ENCODE measurements around the gene ROBO1. TPM values are rescaled to one million over a fixed set of nuclear protein-coding genes. Genes with fewer than 3 reads are reported as not detected.
A peak's percentile ranks its signal among the peaks of the same experiment; 100 is the strongest.

The ROBO1 gene
- total RNA-seq, 1 donor from 2014 or later = 20.8 TPM

DNA sequence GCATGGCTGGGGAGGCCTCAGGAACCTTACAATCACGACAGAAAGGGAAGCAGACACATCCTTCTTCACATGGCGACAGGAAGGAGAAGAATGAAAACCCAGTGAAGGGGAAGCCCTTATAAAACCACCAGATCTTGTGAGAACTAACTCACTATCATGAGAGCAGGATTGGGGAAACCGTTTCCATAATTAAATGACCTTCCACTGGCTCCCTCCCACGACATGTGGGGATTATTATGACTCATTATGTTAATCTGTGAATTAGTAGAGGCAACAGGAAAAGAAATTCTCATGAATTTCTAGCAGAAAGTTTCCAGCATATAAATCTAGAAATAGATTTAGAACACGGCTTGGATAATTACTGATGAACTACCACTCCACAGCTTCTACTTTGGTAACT lies 937.3 kb downstream of the ROBO1 start:
- no peak for DNase-seq (ENCODE audit: low read depth)
- H3K27me3 ChIP-seq (ENCODE audit: control insufficient read depth, insufficient read depth, low read length) = no peaks in the 10 kb centered on the region
- no peak overlapping the region for H3K4me3 ChIP-seq (ENCODE audit: low read depth, low read length)
- no peak for FAIRE-seq
- TF ChIP-seq, protein P1, sequence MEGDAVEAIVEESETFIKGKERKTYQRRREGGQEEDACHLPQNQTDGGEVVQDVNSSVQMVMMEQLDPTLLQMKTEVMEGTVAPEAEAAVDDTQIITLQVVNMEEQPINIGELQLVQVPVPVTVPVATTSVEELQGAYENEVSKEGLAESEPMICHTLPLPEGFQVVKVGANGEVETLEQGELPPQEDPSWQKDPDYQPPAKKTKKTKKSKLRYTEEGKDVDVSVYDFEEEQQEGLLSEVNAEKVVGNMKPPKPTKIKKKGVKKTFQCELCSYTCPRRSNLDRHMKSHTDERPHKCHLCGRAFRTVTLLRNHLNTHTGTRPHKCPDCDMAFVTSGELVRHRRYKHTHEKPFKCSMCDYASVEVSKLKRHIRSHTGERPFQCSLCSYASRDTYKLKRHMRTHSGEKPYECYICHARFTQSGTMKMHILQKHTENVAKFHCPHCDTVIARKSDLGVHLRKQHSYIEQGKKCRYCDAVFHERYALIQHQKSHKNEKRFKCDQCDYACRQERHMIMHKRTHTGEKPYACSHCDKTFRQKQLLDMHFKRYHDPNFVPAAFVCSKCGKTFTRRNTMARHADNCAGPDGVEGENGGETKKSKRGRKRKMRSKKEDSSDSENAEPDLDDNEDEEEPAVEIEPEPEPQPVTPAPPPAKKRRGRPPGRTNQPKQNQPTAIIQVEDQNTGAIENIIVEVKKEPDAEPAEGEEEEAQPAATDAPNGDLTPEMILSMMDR (IDR thresholded peaks at IDR 0.05; ENCODE audit: insufficient read depth, low read length, severe bottlenecking) = no peak
- H3K36me3 ChIP-seq (ENCODE audit: control insufficient read depth, insufficient read depth, low read length) = no peaks in the 10 kb centered on the region

DNA sequence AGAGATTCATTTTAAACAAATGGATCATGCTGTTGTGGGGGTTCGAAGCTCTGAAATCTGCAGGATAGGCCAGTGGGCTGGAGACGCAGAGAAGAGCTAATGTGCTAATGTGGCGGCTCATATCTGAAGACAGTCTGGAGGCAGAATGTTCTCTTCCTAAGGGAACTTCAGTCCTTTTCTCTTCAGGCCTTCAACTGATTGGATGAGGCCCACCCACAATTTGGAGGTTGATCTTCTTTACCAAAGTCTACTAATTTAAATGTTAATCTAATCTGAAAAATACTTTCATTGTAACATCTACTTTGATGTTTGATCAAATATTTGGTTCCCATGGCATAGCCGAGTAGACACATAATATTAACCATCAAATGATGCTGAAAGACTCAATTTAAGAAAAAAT lies 940.2 kb downstream of the ROBO1 start:
- TF ChIP-seq, protein P1 (IDR thresholded peaks at IDR 0.05; ENCODE audit: insufficient read depth, low read length, severe bottlenecking) = no peak
- Histone ChIP-seq H3K27me3 (ENCODE audit: control insufficient read depth, insufficient read depth, low read length) (no peaks in the 10 kb centered on the region), H3K36me3 (ENCODE audit: control insufficient read depth, insufficient read depth, low read length) (no peaks in the 10 kb centered on the region), H3K4me3 (ENCODE audit: low read depth, low read length) (no peak overlapping the region)
- DNase-seq (ENCODE audit: low read depth) (no peak), FAIRE-seq (no peak)

DNA sequence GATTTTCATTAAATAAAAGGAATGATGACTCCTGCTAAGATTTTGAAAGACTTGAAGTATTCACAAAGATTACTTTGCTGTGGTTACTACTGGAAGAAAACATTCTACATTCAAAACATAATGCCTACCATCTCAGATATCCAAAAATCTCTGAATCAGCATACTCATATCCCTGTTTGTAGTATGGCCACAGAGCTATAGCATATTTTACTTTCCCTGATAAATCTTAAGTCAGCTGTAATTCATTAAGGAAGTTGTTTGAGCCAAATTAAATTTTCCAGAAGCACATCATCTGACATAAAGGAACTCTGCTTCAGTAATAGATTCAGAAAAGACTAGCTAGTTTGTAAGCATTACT lies 942.0 kb downstream of the ROBO1 start:
- Histone ChIP-seq H3K27me3 (ENCODE audit: control insufficient read depth, insufficient read depth, low read length) (no peaks in the 10 kb centered on the region), H3K4me3 (ENCODE audit: low read depth, low read length) (no peak overlapping the region), H3K36me3 (ENCODE audit: control insufficient read depth, insufficient read depth, low read length) (no peaks in the 10 kb centered on the region)
- TF ChIP-seq, protein P1 (IDR thresholded peaks at IDR 0.05; ENCODE audit: insufficient read depth, low read length, severe bottlenecking) = no peak
- FAIRE-seq (no peak), DNase-seq (ENCODE audit: low read depth) (no peak)

DNA sequence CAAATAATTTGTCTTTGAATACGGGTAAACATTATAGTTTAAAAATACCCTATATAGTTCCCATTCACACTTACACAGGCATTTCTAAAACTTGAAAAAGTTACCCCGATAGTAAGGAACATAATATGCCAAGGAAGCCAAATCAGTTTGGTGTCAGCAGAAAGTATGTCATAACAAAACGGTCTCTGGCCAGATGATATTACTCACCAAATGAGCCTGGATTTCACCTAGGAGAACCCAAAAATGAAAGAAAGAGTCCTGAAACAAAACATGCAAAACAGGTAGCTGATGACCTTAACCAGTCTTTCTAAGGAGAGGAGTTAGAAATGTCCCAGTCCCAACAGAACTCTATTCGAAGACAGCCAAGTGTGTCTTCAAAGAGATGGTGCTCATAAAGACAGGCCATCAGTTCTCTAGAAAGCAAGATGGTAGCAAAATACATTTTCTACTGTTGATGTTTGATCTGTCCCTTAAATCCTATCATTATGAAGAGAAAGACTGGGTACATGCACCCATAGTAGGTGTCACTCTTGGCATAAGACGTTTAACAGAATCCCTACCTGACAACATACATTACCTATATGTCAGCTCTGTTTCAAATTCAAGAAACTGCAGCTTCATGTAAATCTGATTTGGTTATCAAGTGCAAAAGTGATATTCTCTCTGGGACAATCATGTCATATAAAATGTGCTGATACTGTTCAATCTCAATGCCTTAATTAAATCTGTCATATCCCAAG lies 942.5 kb downstream of the ROBO1 start:
- no peak for FAIRE-seq
- no peak overlapping the region for H3K4me3 ChIP-seq (ENCODE audit: low read depth, low read length)
- DNase-seq (ENCODE audit: low read depth) = no peak
- TF ChIP-seq, protein P1 (IDR thresholded peaks at IDR 0.05; ENCODE audit: insufficient read depth, low read length, severe bottlenecking) = no peak
- no peaks in the 10 kb centered on the region for H3K27me3 ChIP-seq (ENCODE audit: control insufficient read depth, insufficient read depth, low read length)
- H3K36me3 ChIP-seq (ENCODE audit: control insufficient read depth, insufficient read depth, low read length) = no peaks in the 10 kb centered on the region

DNA sequence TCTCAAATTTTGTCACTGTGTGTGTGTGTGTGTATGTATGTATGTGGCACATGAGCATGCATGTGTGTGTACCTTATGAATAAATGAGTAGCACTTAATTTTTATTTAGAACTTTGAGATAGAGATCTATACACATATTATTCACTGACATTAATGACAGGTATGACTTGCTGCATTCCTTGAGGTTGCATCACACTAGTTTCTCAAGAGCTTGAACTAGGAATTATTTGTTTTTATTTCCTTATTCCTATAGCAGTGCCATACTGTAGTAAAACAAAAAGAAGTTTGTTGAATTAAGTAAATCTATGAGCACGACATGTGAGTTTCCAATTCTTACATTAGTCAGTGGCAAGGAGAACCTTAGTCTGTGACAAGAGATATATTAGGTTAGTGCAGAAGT lies 943.9 kb downstream of the ROBO1 start:
- FAIRE-seq = no peak
- peak; percentile 85 for DNase-seq (ENCODE audit: low read depth)
- Histone ChIP-seq H3K36me3 (ENCODE audit: control insufficient read depth, insufficient read depth, low read length) (no peaks in the 10 kb centered on the region), H3K27me3 (ENCODE audit: control insufficient read depth, insufficient read depth, low read length) (no peaks in the 10 kb centered on the region), H3K4me3 (ENCODE audit: low read depth, low read length) (no peak overlapping the region)
- TF ChIP-seq, protein P1 (IDR thresholded peaks at IDR 0.05; ENCODE audit: insufficient read depth, low read length, severe bottlenecking) = no peak

DNA sequence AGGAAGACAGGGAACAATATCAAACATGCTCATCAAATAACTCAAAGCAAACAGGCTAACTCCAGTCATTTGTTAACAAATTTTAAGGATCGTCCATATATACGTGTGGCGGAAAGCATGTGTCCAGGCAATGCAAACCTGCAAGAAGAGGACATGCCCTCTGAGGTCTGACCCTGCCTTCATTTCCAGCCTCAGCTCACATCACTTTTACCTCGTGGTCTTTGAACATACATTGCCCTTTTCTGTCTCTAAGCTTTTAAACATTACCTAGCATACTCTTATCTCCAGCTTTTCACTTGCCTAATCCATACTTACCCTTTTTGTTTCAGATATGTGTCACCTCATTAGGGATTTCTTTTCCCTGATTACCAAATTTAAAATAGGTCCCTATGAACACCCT lies 944.4 kb downstream of the ROBO1 start:
- no peak for FAIRE-seq
- H3K4me3 ChIP-seq (ENCODE audit: low read depth, low read length) = no peak overlapping the region
- no peak for DNase-seq (ENCODE audit: low read depth)
- no peaks in the 10 kb centered on the region for H3K36me3 ChIP-seq (ENCODE audit: control insufficient read depth, insufficient read depth, low read length)
- TF ChIP-seq, protein P1 (IDR thresholded peaks at IDR 0.05; ENCODE audit: insufficient read depth, low read length, severe bottlenecking) = no peak
- no peaks in the 10 kb centered on the region for H3K27me3 ChIP-seq (ENCODE audit: control insufficient read depth, insufficient read depth, low read length)

Data from bronchial epithelial cell (primary cell).